Skeletal muscle tissue (tissue), 4 donors: ENCODE data around the gene PLXNB2. TPM values are rescaled to one million over a fixed set of nuclear protein-coding genes. Genes with fewer than 3 reads are reported as not detected.

Experiments used
- H3K27ac ChIP-seq: one replicate; pipeline ENCODE4 v1.7.0; 2013; ENCODE audit warnings: mild to moderate bottlenecking, low read depth, low read length, inconsistent platforms
- H3K27me3 ChIP-seq, 3 donors: one replicate each; pipeline ENCODE4 v1.7.0; 2013; ENCODE audit warnings: low read length in 3 of 3; ENCODE audit not compliant: control insufficient read depth in 3 of 3, insufficient read depth in 3 of 3
- H3K36me3 ChIP-seq, 3 donors: one replicate each; pipeline ENCODE4 v1.7.0; 2013; ENCODE audit warnings: low read length in 3 of 3; ENCODE audit not compliant: control insufficient read depth in 3 of 3, insufficient read depth in 3 of 3
- H3K4me1 ChIP-seq, 3 donors: one replicate each; pipeline ENCODE4 v1.7.0; 2013; ENCODE audit warnings: low read length in 3 of 3, mild to moderate bottlenecking in 3 of 3; ENCODE audit not compliant: control insufficient read depth in 3 of 3, insufficient read depth in 3 of 3
- H3K4me3 ChIP-seq, 3 donors: one replicate each; pipeline ENCODE4 v1.7.0; 2013; ENCODE audit warnings: low read length in 3 of 3
- H3K9ac ChIP-seq, 3 donors: one replicate each; pipeline ENCODE4 v1.7.0; 2013; ENCODE audit warnings: low read length in 3 of 3, mild to moderate bottlenecking in 3 of 3, moderate library complexity in 2 of 3, low read depth in 1 of 3
- H3K9me3 ChIP-seq, 3 donors: one replicate each; pipeline ENCODE4 v1.7.0; 2013; ENCODE audit warnings: low read length in 3 of 3; ENCODE audit not compliant: control insufficient read depth in 3 of 3
- total RNA-seq: library from RNA; depleted of rRNA; stranded (reverse); fragments of >200 nt; gene quantifications from one replicate; pipeline ENCODE4 v1.2.3, GENCODE V29; 2014
- donor health status: Osteomylitis.

PLXNB2 gene
- total RNA-seq, 1 donor from 2014 or later, result 48.5 TPM

DNA sequence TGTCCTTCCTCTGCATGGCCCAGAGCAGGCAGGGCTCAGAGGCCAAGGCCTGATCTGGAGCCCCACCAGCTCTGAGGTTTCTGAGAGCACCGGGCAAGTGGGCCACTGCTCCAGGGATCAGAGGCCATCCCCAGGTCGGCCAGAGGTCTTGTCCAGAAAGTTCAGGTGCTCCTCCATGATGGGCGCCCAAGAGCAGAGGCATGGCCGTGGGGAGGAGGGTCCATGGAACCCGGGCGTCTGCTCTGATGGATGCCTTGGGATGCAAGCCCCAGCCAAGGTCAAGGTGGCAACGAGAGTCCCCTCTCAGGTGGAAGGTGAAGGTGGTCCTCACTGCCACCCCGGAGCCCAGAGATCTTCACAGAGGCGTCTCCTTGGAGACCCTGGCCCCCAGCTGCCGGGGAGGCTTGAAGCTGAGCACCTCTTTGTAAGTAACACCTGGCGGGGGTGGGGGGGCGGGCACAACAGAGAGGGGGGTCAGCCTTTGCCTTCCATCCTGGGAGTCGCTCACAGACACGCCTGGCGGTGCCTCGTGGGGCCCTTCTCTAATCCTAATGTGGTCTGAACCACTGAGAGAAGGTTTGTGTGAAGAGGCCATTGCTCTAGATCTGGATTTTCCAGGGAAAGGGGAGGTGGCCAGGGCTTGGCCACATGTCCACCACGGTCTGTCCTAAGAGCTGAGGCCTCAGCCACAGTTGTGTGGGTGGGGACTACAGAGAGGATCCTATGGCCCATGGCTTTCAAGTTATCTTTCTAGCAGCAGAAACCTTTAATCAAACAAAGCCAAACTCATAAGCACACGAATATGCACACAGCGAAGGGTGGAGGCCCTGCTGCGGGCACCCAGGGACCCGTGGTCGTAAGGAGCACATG, 54.2 kb downstream of the PLXNB2 start:
- Histone ChIP-seq H3K27me3 (no peaks in the 10 kb centered on the region), H3K4me1 (peaks cover 44 to 67% (median 64%) of the 10 kb centered on the region in 3 donors), H3K9me3 (no peaks in the 10 kb centered on the region), H3K9ac (peak overlapping the region in 1 of 3 donors; percentile 40), H3K36me3 (peaks cover 18 to 29% (median 26%) of the 10 kb centered on the region in 3 donors), H3K4me3 (no peak overlapping the region), H3K27ac (no peak overlapping the region)

DNA sequence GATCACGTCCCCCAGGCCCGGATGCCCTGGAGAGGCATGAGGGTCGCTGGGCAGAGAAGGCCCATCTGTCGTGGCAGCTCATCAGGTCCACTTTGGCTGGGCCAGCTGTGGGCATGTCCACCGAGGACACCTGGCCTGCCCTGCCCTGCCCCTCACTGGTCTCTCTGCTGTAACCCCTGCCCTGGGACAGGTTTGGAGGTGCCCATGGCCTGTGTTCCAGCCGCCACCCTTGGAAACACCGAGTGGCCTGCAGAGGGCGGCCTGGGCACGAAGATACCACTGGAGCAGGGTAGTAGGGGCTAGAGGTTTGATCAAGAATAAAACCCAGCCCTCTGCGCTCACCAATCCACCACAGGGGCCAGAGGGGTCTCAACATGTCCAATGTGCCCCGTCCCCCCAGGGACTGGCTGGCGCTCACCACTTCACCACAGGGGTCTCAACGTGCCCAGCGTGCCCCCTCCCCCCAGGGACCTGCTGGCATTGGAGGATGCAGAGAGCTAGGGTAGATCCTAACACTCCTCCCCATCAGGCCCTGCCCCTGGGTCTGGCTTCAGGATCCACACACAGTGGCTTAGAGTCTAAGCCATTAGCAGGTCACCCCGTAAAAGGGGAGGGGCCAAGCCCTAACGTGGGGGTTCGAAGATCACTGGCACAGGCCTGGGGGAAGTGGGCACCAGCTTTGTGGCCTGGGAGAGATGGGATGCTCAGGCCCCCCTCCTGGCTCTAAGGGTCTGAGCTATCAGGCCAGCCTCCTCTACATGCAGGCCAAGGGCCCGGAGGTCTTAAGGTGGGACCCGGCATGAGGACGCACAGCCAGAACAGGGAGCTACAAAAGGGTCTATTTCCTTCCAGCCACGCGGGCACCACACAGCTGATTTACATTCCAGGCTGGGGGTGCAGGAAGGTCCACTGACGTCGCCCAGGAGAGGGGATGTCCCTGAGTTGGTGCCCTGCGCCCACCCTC, 55.1 kb downstream of the PLXNB2 start:
- Histone ChIP-seq H3K36me3 (peaks cover 21 to 36% (median 35%) of the 10 kb centered on the region in 3 donors), H3K9me3 (no peaks in the 10 kb centered on the region), H3K27ac (peak overlapping the region; percentile 37), H3K4me1 (peaks cover 39 to 66% (median 59%) of the 10 kb centered on the region in 3 donors), H3K4me3 (no peak overlapping the region), H3K9ac (peak overlapping the region in 1 of 3 donors; percentile 40), H3K27me3 (no peaks in the 10 kb centered on the region)

DNA sequence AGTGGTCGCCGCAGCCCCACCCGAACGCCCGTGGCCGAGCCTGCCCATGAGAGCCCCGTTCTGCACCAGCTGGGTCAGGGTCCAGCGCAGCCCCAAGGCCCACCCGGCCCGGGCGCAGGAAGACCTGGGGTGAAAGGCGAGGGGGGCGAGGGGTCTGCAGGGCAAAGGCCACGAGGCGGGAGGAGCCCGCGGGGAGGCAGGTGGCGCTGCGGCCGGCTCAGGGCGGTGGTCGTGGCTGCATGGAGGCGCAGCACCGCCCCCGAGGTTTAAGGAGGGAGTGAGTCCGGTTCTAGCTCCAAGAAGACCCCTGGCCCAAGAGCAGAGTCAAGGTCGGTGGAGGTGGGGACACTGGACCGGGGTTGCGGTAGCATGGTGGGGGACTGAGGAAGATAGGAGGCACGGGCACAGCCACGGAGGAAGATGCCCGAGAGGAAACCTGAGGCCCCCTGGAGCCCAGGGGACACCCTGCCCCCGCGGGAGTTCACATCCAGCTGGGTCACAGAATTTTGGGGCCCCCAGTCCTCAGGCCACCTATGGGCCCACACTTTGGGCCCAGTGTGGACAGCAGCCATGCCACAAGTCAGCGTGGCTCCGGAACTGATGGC, 55.9 kb downstream of the PLXNB2 start:
- peak overlapping the region; percentile 37 for H3K27ac ChIP-seq
- no peaks in the 10 kb centered on the region for H3K27me3 ChIP-seq
- peak overlapping the region in 2 of 3 donors; percentile 41 to 69 for H3K4me3 ChIP-seq
- H3K9ac ChIP-seq, result peak overlapping the region in 2 of 3 donors; percentile 73 to 84
- H3K36me3 ChIP-seq, result peaks cover 25 to 41% (median 40%) of the 10 kb centered on the region in 3 donors
- H3K4me1 ChIP-seq, result peaks cover 31 to 63% (median 52%) of the 10 kb centered on the region in 3 donors
- H3K9me3 ChIP-seq, result no peaks in the 10 kb centered on the region

DNA sequence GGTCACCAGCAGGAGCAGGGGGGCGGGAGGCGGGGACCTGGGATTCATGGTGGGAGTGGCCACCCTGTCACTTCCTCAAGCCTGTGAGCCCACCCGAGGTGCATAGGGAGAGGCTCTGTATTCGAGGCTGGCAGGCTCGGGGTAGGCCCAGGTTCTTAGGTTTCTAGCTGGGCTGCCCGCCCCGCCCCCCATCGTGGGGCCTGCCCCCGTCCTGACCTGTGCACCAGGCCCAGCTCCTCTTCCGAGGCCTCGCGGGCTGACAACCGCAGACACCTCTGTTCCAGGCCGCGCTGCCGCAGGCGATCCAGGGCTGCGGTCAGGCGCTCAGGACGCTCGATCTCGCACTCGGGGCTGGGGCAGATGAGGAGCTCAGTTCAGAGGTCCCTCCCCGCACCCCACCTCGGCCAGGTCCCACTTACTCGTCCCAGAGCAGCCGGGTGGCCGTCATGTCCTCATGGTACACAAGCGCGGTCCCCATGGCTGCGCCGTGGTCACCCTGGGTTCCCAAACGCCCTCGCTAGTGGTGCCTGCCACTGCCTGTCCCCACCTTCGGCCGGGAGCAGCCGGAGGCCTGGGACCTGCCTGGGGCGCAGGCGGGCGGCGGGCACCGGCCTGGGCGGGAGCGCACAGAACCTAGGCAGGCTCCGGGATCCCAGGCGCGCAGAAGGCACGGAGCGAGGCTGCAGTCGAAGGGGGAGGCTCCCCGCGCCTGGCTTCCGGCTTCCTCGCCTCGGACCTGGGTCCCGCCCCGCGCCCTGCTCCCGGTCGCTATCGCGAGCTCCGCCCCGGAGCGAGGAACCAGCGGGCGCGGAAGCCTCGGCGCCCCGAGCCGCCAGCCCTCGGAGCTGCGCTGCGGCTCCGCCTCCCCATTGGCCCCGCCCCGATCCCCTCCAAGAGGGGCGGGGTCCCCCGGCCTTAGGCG, 56.6 kb downstream of the PLXNB2 start, which contains the start of gene HDAC10:
TSS of gene HDAC10 (minus strand) at position 711 of the 922 bp plus-strand sequence. CDS start at position 478, 233 bp downstream.
- Histone ChIP-seq H3K27ac (peak within 1 kb of the TSS; percentile 37), H3K4me3 (peak within 1 kb of the TSS; percentile 69 to 80 (median 70)), H3K36me3 (peaks cover 29 to 45% (median 40%) of the 10 kb centered on the region in 3 donors)

DNA sequence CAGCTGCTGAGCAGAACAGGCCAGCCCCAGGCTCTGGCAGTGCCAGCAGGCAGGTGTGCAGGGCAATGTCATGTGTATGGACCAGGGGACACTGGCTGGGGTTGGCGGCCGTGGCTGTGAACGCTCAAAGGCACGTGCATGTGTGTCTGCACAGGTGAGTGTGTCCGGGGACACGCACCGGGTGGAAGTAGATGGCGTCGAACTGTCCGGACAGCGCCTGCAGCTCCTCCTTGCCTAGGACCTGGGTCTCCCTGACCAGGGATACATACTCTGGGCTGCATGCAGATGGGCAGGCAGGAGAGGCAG, 57.2 kb downstream of the PLXNB2 start:
- Histone ChIP-seq H3K36me3 (peaks cover 26 to 46% (median 35%) of the 10 kb centered on the region in 3 donors), H3K9ac (peak overlapping the region; percentile 73 to 84 (median 77)), H3K27me3 (no peaks in the 10 kb centered on the region), H3K4me1 (peaks cover 34 to 67% (median 54%) of the 10 kb centered on the region in 3 donors), H3K4me3 (peak overlapping the region; percentile 69 to 80 (median 70)), H3K9me3 (no peaks in the 10 kb centered on the region), H3K27ac (no peak overlapping the region)

More for the DNA sequence above, 56.6 kb downstream of the PLXNB2 start, which contains the start of gene HDAC10:
- Histone ChIP-seq H3K27me3 (no peaks in the 10 kb centered on the region), H3K4me1 (peaks cover 29 to 63% (median 49%) of the 10 kb centered on the region in 3 donors), H3K9me3 (no peaks in the 10 kb centered on the region), H3K9ac (peak within 1 kb of the TSS; percentile 73 to 84 (median 77))

DNA sequence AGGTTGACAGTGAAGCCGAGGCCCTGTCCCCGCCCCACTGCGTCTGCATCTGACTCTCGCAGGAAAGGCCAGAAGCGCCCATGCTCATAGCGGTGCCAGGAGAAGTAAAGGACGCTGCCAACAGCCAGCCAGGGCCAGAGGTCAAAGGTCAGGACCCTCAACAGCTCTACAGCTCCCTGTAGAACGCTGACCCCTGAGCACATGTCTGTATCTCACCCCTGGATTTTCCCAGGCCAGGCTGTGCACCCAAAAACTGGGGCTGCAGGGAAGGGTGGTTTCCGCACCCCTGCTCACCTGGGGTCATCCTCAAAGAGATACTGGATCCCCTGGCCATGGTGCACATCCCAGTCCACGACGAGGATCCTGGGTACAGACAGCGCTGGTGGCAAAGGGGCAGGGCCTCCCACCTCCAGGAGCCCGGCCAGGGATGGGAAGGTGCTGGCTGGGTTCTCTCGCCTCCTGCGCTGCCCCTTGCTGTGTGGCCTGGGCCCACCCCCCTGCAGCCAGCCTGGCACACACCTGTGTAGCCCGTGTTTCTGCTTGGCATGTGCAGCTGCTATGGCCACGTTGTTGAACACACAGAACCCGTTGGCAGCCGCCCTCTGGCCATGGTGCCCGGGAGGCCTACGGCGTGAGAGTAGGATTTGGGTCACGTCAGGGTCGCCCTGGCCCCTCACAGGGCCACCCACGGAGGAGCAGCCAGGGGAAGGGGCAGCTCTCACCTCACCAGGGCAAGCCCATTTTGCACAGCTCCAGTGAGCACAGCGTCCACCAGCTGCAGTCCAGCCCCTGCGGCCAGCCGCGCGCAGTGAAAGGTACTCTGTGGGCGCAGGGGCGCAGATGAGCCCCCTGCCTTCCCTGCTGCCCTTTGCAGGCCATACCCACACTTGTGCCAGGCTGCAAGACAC, 57.9 kb downstream of the PLXNB2 start:
- peaks cover 34 to 67% (median 54%) of the 10 kb centered on the region in 3 donors for H3K4me1 ChIP-seq

DNA sequence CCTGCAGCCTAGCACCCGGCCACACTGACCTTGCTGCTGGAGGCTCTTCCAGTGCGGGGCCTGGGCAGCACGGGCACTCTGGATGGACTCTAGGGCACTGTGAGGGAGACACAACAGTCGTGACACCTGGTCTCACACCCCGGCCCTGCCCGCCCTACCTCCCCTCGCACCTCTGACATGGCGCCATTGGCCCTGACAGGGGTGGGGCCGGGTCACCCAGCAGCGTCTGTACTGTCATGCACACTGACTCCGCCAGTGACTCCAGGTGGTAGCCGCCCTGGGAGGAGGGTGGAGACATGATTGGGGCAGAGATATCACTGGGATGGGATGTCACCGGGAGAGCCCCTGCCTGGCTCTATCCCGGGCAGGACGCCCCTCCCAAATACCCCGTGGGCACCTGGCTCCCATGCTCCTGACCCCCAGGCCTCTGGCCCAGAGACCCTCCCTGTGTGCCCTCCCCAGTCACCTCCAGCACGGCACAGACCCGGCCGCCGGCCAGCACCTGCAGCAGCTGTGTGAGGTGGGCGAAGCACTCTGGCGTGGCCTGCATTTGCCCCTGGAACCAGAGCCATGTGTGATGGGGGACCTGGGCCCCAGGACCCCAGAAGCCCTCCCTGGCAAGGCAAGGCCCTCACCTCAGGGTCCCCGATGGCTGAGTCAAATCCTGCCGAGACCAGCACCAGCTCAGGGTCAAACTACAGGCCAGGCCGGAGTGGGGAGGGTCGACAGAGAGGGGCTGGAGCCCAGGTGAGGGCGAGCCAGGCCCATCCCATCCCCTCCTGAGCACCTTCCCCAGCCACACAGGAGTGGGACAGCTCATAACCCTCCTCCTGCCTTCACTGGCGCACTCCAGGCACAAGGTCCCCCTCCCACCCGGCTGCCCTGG, 59.0 kb downstream of the PLXNB2 start:
- Histone ChIP-seq H3K4me1 (peaks cover 42 to 71% (median 62%) of the 10 kb centered on the region in 3 donors), H3K9me3 (no peaks in the 10 kb centered on the region), H3K27me3 (no peaks in the 10 kb centered on the region), H3K9ac (peak overlapping the region in 1 of 3 donors; percentile 50), H3K4me3 (no peak overlapping the region), H3K27ac (no peak overlapping the region), H3K36me3 (peaks cover 17 to 36% (median 25%) of the 10 kb centered on the region in 3 donors)

More for the DNA sequence above, 57.9 kb downstream of the PLXNB2 start:
- no peak overlapping the region for H3K27ac ChIP-seq
- peak overlapping the region; percentile 73 to 84 (median 77) for H3K9ac ChIP-seq
- H3K36me3 ChIP-seq, result peaks cover 23 to 40% (median 32%) of the 10 kb centered on the region in 3 donors
- no peaks in the 10 kb centered on the region for H3K27me3 ChIP-seq
- H3K4me3 ChIP-seq, result peak overlapping the region; percentile 69 to 80 (median 70)
- H3K9me3 ChIP-seq, result no peaks in the 10 kb centered on the region
